ENCODE measurements around the gene ZNF845. TPM values are rescaled to one million over a fixed set of nuclear protein-coding genes. Genes with fewer than 3 reads are reported as not detected.

The ZNF845 gene
- total and polyA plus RNA-seq, 2 experiments from 2014 or later, result 5.5 to 22.1 TPM

- Histone ChIP-seq H2AFZ (no peak overlapping the region), H3K27ac (ENCODE audit: low read depth) (0 out of 2 replicates have a peak overlapping the region, but pooled peaks have one; percentile 45), H3K79me2 (replicated peaks; ENCODE audit: insufficient read depth) (peaks cover 56% of the 10 kb centered on the region), H3F3A (replicated peaks; ENCODE audit: low read depth) (peaks cover 9% of the 10 kb centered on the region; the same call in 1 of the 2 replicates), H4K20me1 (replicated peaks; ENCODE audit: insufficient read depth) (peaks cover 11% of the 10 kb centered on the region), H3K9me2 (ENCODE audit: insufficient read depth) (no peaks in the 10 kb centered on the region), H3K27me3 (ENCODE audit: insufficient read depth) (no peaks in the 10 kb centered on the region), H3K4me2 (no peak overlapping the region), H3K4me3 (no peak overlapping the region), H3K36me3 (ENCODE audit: insufficient read depth) (peaks cover 14% of the 10 kb centered on the region; the same call in 1 of the 2 replicates), H3K4me1 (ENCODE audit: insufficient read depth) (peaks cover 63% of the 10 kb centered on the region)
- no peak for DNase-seq (ENCODE audit: low spot score)
- H3K27me3 Mint-ChIP-seq (ENCODE audit: insufficient read depth, low read depth, poor library complexity), result peaks cover 6% of the 10 kb centered on the region
- H3K36me3 Mint-ChIP-seq (ENCODE audit: low read depth), result peaks cover 58% of the 10 kb centered on the region
- TF ChIP-seq EZH2phosphoT487 (IDR thresholded peaks at IDR 0.05; ENCODE audit: unreplicated experiment) (no peak), ZNF331 (CRISPR knock-in tag; IDR thresholded peaks at IDR 0.05; ENCODE audit: low read depth) (no peak), EZH2 (IDR thresholded peaks at IDR 0.05; ENCODE audit: low read depth, unreplicated experiment) (no peak), JUNB (IDR thresholded peaks at IDR 0.05; ENCODE audit: unreplicated experiment) (no peak), POLR2AphosphoS5 (IDR thresholded peaks at IDR 0.05; ENCODE audit: low read depth) (no peak), ZNF114 (CRISPR knock-in tag; IDR thresholded peaks at IDR 0.05) (no peak), CREB1 (CRISPR knock-in tag; IDR thresholded peaks at IDR 0.05; ENCODE audit: low read depth) (no peak), ETS1 (IDR thresholded peaks at IDR 0.05) (no peak), NANOG (IDR thresholded peaks at IDR 0.05; ENCODE audit: borderline replicate concordance) (no peak), STAT1 (IDR thresholded peaks at IDR 0.05; ENCODE audit: unreplicated experiment) (no peak)
- TF ChIP-seq, protein P1, sequence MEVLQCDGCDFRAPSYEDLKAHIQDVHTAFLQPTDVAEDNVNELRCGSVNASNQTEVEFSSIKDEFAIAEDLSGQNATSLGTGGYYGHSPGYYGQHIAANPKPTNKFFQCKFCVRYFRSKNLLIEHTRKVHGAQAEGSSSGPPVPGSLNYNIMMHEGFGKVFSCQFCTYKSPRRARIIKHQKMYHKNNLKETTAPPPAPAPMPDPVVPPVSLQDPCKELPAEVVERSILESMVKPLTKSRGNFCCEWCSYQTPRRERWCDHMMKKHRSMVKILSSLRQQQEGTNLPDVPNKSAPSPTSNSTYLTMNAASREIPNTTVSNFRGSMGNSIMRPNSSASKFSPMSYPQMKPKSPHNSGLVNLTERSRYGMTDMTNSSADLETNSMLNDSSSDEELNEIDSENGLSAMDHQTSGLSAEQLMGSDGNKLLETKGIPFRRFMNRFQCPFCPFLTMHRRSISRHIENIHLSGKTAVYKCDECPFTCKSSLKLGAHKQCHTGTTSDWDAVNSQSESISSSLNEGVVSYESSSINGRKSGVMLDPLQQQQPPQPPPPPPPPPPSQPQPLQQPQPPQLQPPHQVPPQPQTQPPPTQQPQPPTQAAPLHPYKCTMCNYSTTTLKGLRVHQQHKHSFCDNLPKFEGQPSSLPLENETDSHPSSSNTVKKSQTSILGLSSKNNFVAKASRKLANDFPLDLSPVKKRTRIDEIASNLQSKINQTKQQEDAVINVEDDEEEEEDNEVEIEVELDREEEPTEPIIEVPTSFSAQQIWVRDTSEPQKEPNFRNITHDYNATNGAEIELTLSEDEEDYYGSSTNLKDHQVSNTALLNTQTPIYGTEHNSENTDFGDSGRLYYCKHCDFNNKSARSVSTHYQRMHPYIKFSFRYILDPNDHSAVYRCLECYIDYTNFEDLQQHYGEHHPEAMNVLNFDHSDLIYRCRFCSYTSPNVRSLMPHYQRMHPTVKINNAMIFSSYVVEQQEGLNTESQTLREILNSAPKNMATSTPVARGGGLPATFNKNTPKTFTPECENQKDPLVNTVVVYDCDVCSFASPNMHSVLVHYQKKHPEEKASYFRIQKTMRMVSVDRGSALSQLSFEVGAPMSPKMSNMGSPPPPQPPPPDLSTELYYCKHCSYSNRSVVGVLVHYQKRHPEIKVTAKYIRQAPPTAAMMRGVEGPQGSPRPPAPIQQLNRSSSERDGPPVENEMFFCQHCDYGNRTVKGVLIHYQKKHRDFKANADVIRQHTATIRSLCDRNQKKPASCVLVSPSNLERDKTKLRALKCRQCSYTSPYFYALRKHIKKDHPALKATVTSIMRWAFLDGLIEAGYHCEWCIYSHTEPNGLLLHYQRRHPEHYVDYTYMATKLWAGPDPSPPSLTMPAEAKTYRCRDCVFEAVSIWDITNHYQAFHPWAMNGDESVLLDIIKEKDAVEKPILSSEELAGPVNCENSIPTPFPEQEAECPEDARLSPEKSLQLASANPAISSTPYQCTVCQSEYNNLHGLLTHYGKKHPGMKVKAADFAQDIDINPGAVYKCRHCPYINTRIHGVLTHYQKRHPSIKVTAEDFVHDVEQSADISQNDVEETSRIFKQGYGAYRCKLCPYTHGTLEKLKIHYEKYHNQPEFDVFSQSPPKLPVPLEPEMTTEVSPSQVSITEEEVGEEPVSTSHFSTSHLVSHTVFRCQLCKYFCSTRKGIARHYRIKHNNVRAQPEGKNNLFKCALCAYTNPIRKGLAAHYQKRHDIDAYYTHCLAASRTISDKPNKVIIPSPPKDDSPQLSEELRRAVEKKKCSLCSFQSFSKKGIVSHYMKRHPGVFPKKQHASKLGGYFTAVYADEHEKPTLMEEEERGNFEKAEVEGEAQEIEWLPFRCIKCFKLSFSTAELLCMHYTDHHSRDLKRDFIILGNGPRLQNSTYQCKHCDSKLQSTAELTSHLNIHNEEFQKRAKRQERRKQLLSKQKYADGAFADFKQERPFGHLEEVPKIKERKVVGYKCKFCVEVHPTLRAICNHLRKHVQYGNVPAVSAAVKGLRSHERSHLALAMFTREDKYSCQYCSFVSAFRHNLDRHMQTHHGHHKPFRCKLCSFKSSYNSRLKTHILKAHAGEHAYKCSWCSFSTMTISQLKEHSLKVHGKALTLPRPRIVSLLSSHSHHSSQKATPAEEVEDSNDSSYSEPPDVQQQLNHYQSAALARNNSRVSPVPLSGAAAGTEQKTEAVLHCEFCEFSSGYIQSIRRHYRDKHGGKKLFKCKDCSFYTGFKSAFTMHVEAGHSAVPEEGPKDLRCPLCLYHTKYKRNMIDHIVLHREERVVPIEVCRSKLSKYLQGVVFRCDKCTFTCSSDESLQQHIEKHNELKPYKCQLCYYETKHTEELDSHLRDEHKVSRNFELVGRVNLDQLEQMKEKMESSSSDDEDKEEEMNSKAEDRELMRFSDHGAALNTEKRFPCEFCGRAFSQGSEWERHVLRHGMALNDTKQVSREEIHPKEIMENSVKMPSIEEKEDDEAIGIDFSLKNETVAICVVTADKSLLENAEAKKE (CRISPR knock-in tag; IDR thresholded peaks at IDR 0.05), result no peak
- TF ChIP-seq, protein P2, sequence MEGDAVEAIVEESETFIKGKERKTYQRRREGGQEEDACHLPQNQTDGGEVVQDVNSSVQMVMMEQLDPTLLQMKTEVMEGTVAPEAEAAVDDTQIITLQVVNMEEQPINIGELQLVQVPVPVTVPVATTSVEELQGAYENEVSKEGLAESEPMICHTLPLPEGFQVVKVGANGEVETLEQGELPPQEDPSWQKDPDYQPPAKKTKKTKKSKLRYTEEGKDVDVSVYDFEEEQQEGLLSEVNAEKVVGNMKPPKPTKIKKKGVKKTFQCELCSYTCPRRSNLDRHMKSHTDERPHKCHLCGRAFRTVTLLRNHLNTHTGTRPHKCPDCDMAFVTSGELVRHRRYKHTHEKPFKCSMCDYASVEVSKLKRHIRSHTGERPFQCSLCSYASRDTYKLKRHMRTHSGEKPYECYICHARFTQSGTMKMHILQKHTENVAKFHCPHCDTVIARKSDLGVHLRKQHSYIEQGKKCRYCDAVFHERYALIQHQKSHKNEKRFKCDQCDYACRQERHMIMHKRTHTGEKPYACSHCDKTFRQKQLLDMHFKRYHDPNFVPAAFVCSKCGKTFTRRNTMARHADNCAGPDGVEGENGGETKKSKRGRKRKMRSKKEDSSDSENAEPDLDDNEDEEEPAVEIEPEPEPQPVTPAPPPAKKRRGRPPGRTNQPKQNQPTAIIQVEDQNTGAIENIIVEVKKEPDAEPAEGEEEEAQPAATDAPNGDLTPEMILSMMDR (conservative IDR thresholded peaks at IDR 0.05; ENCODE audit: low read depth in 2 of 2), result no peak
- TF ChIP-seq, protein P3, sequence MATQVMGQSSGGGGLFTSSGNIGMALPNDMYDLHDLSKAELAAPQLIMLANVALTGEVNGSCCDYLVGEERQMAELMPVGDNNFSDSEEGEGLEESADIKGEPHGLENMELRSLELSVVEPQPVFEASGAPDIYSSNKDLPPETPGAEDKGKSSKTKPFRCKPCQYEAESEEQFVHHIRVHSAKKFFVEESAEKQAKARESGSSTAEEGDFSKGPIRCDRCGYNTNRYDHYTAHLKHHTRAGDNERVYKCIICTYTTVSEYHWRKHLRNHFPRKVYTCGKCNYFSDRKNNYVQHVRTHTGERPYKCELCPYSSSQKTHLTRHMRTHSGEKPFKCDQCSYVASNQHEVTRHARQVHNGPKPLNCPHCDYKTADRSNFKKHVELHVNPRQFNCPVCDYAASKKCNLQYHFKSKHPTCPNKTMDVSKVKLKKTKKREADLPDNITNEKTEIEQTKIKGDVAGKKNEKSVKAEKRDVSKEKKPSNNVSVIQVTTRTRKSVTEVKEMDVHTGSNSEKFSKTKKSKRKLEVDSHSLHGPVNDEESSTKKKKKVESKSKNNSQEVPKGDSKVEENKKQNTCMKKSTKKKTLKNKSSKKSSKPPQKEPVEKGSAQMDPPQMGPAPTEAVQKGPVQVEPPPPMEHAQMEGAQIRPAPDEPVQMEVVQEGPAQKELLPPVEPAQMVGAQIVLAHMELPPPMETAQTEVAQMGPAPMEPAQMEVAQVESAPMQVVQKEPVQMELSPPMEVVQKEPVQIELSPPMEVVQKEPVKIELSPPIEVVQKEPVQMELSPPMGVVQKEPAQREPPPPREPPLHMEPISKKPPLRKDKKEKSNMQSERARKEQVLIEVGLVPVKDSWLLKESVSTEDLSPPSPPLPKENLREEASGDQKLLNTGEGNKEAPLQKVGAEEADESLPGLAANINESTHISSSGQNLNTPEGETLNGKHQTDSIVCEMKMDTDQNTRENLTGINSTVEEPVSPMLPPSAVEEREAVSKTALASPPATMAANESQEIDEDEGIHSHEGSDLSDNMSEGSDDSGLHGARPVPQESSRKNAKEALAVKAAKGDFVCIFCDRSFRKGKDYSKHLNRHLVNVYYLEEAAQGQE (IDR thresholded peaks at IDR 0.05; ENCODE audit: unreplicated experiment), result no peak
- ATAC-seq, result no peak
- H3K27ac Mint-ChIP-seq, result peak overlapping the region; percentile 24
- peaks cover 51% of the 10 kb centered on the region for H3K4me1 Mint-ChIP-seq
- no peak overlapping the region for H3K4me3 Mint-ChIP-seq
- H3K9me3 Mint-ChIP-seq, result no peaks in the 10 kb centered on the region
Measured at GRCh38 chr19:53372196-53372595, 38.6 kb downstream of the ZNF845 start.

Measured in GM23338 (cell line).